Hematopoietic multipotent progenitor cell treated with erythropoietin and hydrocortisone succinate and interleukin-3 and kit ligand, for 15 days (in vitro differentiated cells): Measurements from ENCODE around the gene C2orf72.
"Not testable (repeated sequence)": the region's sequence is repeated elsewhere in the genome, so short reads cannot be mapped to it uniquely, and the experiment has no call there.

Source experiments
- DNase-seq: peaks from one replicate; pipeline ENCODE4 v3.0.0-alpha.2; 2015; ENCODE audit warnings: low spot score

C2orf72 gene

DNA sequence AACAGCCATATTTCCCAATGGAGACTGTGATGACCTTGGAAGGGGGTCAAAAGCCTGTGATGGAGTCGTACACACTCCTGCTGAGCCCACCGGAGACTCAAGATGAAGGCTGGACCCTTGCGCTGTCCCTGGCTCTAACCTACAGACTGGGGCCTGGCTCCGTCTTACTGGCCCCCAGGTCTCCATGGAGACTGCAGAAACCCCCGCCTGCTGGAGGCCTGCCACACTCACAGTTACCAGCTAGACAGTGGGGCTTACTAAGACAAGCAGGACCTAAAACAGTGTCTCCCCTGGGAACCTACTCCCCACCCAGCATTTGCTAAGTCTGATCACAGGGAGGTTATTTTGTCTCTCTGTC is 9.6 kb downstream of the C2orf72 start:
- no peak for DNase-seq

DNA sequence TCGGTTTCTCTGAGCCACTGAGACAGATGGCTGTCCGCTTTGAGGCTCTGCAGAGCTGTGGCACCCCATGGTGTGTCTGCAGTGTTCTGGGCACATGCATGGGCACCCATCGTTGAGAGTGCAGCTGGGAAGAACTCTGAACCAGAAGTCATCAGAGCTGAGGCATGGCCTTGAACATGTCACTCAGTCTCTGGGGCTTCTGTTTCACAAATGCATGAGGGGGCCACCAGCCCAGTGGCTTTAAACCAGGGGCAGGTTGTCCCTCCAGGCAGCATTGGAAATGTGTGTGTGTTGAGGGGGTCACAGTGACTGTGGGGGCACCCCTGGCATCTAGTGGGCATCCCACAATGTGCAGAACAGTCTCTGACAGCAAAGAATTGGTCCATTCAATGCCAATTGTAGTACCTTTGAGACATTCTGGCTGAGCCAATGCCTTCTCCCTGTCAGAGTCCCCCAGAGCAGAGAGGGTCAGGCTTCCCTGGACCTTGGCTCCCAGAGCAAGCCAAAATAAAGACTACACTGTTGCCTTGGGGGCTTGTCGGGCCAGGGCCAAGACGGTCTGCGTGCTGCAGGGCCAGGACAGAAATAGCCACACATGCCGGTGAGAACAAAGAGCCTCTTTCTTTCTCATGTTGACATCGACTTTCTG is 10.1 kb downstream of the C2orf72 start:
- no peak for DNase-seq

- no peak for DNase-seq
Observed at GRCh38 chr2:231047923-231048915, 10.9 kb downstream of the C2orf72 start.

- no peak for DNase-seq
Observed at GRCh38 chr2:231049286-231050017, 12.1 kb downstream of the C2orf72 start.

DNA sequence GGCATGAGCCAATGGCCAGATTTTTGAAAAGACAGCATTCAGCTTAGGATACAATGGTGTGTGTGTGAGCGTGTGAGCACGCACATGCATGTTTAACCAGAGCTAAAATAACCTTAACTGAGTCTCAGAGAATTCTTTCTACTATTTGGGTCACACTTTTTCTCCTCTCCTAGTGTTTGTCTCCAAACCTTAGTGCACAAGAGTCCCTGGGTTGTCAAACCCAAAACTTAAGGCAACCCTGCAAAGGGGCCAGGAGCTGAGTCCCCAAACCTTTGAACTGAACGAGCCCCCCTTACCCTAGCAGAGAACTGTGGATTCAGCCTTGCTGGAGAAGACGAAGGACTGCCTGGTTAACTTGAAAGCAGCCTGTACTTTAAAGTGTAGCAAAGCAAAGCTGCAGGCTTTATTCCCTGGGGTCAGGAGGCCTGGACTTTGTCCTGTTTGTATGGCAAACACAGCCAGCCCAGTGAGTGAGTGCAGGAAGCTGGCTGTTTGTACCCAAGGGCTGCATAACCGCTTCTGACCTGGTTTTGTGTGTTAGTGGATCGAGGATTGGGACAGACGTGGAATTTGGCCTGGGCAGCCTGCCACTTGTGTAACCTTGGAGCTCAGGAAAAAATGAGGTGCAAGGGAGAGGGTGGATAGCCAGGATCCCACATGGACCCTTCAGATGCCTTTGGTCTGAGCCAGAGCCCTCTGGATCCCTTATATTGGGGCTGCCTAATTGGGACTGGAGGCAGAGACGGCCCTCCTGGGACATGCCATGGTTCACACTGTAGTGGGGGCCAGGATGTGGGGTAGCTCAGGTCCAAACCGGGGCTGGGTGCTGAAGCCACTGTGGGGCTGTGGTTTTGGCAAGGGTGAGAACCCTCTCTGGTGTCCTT is 12.9 kb downstream of the C2orf72 start:
- DNase-seq = no peak

- DNase-seq = no peak
Observed at GRCh38 chr2:231051116-231051515, 13.8 kb downstream of the C2orf72 start.

- DNase-seq = peak; percentile 77
Observed at GRCh38 chr2:231052494-231053451, 15.4 kb downstream of the C2orf72 start.

- DNase-seq = no peak
Observed at GRCh38 chr2:231053846-231054245, 16.5 kb downstream of the C2orf72 start.

DNA sequence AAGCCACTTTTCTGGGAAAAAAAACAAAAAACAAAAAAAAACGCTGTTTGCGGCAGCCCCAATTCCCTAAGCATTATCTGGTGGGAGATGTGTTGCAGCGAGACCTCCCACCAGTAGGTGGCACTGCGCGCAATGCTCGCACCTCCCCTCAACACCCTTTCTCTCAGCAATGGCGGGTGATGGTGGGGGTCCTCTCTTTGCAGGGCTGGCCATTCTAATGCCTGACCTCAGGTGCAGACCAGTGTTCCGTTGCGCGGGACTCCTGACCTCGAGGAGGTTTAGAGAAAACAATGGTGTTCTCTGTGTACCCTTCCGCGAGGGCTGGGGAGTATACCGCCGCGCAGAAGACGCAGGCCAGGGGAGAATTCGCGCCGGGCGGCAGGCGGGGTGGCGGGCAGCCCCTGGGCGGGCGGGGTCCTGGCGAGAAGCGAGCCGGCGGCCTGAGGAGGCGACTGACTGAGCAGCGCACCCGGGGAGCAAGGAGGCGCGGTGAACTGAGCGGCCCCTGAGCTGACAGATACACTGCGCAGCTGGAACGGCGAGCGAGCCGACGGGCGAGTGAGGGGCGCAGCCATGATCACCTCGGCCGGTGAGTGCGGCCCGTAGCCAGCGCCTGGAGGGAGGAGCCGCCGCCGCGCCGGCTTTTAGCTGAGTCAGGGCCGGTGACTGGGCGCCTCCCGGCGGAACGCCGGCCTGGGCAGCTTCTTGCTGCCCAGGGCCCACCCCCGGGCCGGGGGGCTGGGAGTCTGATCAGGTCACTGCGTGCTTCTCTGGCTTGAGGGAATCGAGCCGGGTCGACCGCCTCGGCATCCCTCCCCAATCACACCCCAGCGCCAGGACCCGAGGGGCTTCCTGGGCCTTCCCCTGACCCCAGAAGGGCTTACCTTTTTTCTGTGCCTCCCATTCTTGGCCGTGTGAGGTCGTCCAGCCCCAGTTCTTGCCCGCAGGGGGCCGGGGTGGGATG is 19.4 kb downstream of the C2orf72 start, which contains the start of gene PSMD1:
PSMD1 (plus strand) TSS at position 415 of the 964 bp plus-strand sequence; CDS start at position 574, 159 bp downstream.
- DNase-seq = peak; percentile 96

GRCh38 chr2:231057590-231057989 is 20.3 kb downstream of the C2orf72 start:
- DNase-seq = peak; percentile 33

GRCh38 chr2:231058761-231059550 is 21.6 kb downstream of the C2orf72 start:
- DNase-seq = no peak

GRCh38 chr2:231059756-231060155 is 22.4 kb downstream of the C2orf72 start:
- DNase-seq = no peak

DNA sequence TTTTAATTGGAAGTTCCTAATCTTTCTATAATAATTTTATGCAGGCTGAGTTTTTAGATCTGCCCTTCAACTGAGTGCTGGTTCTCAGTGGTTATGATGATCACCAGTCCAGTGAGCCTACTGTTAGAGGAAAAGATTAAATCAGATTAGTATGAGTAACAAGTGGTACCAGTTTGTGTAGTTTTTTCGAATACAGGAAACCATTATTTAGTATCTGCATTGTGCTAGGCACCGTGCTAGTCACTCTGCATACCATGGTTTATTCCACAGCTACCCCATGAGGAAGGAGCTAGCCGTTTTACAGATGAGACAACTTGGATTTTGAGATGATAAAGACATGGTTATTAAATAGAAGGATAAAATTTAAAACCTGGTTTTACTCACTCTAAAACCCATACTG is 25.5 kb downstream of the C2orf72 start:
- no peak for DNase-seq

- no peak for DNase-seq
Observed at GRCh38 chr2:231063347-231063746, 26.0 kb downstream of the C2orf72 start.

DNA sequence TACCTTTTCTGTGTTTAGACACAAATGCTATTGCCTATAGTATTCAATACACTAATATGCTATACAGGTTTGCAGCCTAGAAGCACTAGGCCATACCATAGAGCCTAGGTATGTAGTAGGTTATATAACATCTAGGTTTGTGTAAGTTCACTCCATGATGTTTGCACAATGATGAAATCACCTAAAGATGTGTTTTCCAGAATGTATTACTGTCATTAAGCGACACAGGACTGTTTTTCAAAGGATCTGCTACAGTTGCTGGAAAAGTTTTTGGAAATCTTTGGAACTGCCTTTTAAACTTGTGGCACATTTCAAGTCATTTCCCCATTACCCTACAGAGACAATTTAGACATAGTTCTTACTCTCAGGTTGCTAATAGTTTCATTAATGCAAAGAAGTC is 28.6 kb downstream of the C2orf72 start:
- DNase-seq = no peak

- not testable (repeated sequence) for DNase-seq
Observed at GRCh38 chr2:231067531-231067930, 30.2 kb downstream of the C2orf72 start.

DNA sequence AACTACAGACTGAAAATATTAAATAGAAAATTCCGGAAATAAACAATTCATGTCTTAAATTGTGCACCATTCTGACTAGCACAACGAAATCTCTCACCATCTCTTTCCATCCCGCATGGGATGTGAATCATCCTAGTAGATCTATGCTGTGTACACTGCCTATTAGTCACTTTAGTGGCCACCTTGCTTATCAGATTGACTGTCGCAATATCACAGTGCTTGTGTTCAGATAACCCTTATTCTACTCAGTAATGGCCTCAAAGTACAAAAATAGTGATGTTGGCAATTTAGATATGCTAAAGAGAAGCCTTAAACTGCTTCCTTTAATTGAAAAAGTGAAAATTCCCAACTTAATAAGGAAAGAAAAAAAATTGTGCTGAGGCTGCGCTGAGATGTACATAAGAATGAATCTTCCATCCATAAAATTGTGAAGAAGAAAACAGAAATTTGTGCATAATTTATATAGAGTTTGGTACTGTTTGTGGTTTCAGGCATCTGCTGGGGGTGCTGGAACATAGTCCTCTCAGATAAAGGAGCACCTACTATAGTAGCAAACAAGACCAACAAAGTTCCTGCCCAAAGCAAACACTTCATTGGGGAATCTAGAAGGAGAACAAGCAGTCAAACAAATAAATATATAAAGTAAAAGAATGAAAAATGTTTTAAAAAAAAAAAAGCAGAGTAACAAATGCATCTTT is 31.4 kb downstream of the C2orf72 start:
- DNase-seq = no peak
